Type B pancreatic cell (in vitro differentiated cells): Measurements from ENCODE around the gene NOP16. TPM values are rescaled to one million over a fixed set of nuclear protein-coding genes. Genes with fewer than 3 reads are reported as not detected.

Experiments used
- DNase-seq: peaks from one replicate; pipeline ENCODE4 v3.0.0; 2021; ENCODE audit warnings: mixed read lengths; ENCODE audit not compliant: unreplicated experiment; ENCODE audit errors: extremely low spot score
- H3K27ac Mint-ChIP-seq: 2 replicates; pipeline ENCODE4 v1.8.0; 2021; ENCODE audit warnings: mild to moderate bottlenecking, mixed read lengths
- H3K27me3 Mint-ChIP-seq: 2 replicates; pipeline ENCODE4 v1.8.0; 2021; ENCODE audit warnings: mixed read lengths
- H3K36me3 Mint-ChIP-seq: 2 replicates; pipeline ENCODE4 v1.8.0; 2021; ENCODE audit warnings: mixed read lengths
- H3K4me1 Mint-ChIP-seq: one replicate; pipeline ENCODE4 v1.8.0; 2021; ENCODE audit warnings: mixed read lengths; ENCODE audit not compliant: unreplicated experiment
- H3K4me3 Mint-ChIP-seq: 2 replicates; pipeline ENCODE4 v1.8.0; 2021; ENCODE audit warnings: mild to moderate bottlenecking, mixed read lengths
- H3K9me3 Mint-ChIP-seq: 2 replicates; pipeline ENCODE4 v1.8.0; 2021; ENCODE audit warnings: mixed read lengths
- total RNA-seq: library from RNA; stranded (reverse); gene quantifications from 2 replicates; pipeline ENCODE4 v1.2.1, GENCODE V29; 2021; ENCODE audit warnings: low replicate concordance
- TF ChIP-seq, protein P1 (sequence below): fragments of 200-600 bp; sonication (generic); conservative IDR thresholded peaks from 2 replicates; pipeline ENCODE4 v1.5.0; 2021; ENCODE audit warnings: antibody characterized with exemption, mild to moderate bottlenecking

Gene NOP16
- total RNA-seq, 1 donor from 2014 or later: 42.5 TPM

DNA sequence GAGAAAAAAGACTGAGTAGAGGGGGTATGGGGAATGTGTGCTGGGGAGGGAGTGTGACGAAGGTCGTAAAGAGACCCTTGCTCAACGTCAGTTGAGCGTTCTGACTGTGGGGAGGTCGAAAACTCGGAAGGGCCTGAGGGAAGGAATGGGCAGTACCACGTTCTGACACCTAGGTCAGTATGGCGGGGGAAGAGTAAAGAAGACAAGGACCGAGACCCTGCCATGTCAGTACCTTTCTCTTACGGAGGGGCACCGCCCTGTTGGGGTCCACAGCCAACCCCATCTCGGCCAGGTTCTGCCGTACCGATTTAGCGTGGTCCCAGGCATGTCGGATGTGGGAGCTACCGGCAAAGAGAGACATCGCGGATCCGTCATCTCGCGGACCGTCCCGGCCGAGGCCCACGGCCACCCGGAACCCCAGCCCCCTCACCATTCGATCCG, 375 bp downstream of the NOP16 start:
- peaks cover 15% of the 10 kb centered on the region for H3K36me3 Mint-ChIP-seq
- DNase-seq: no peak

DNA sequence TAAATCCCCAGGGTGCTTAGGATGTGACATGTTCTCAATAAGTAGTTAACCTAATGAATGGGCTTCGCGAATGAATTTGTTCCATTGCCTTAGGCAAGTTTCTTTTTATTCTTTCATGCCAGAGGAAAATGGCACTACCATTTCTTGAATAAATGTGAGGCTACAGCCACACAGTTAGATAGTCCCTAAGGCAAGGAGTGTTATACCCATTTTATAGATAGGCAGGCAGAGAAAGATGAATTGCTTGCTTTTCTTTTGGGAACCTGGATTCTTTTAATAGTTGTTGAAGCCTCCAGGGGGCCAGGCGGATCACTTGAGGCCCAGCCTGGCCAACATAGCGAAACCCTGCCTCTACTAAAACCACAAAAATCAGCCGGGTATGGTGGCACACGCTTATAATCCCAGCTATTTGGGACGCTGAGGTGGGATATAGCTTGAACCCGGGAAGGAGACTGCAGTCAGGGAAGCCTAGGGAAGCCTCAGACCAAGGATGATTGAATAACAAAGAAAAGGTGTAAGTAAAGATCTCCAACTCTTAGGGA, 943 bp downstream of the NOP16 start:
- H3K36me3 Mint-ChIP-seq: peaks cover 15% of the 10 kb centered on the region
- H3K27ac Mint-ChIP-seq: peak overlapping the region; percentile 100
- H3K27me3 Mint-ChIP-seq: no peaks in the 10 kb centered on the region
- H3K4me1 Mint-ChIP-seq: peaks cover 11% of the 10 kb centered on the region
- H3K4me3 Mint-ChIP-seq: peak overlapping the region; percentile 100
- TF ChIP-seq, protein P1, sequence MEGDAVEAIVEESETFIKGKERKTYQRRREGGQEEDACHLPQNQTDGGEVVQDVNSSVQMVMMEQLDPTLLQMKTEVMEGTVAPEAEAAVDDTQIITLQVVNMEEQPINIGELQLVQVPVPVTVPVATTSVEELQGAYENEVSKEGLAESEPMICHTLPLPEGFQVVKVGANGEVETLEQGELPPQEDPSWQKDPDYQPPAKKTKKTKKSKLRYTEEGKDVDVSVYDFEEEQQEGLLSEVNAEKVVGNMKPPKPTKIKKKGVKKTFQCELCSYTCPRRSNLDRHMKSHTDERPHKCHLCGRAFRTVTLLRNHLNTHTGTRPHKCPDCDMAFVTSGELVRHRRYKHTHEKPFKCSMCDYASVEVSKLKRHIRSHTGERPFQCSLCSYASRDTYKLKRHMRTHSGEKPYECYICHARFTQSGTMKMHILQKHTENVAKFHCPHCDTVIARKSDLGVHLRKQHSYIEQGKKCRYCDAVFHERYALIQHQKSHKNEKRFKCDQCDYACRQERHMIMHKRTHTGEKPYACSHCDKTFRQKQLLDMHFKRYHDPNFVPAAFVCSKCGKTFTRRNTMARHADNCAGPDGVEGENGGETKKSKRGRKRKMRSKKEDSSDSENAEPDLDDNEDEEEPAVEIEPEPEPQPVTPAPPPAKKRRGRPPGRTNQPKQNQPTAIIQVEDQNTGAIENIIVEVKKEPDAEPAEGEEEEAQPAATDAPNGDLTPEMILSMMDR: no peak
- DNase-seq: no peak
- no peaks in the 10 kb centered on the region for H3K9me3 Mint-ChIP-seq

More for the DNA sequence above, 375 bp downstream of the NOP16 start:
- no peaks in the 10 kb centered on the region for H3K9me3 Mint-ChIP-seq
- TF ChIP-seq, protein P1: no peak
- peak overlapping the region; percentile 100 for H3K27ac Mint-ChIP-seq
- H3K27me3 Mint-ChIP-seq: no peaks in the 10 kb centered on the region
- peak overlapping the region; percentile 100 for H3K4me3 Mint-ChIP-seq
- H3K4me1 Mint-ChIP-seq: peaks cover 11% of the 10 kb centered on the region

- peak overlapping the region; percentile 66 for H3K4me3 Mint-ChIP-seq
- no peaks in the 10 kb centered on the region for H3K9me3 Mint-ChIP-seq
- H3K36me3 Mint-ChIP-seq: peaks cover 11% of the 10 kb centered on the region
- H3K4me1 Mint-ChIP-seq: peaks cover 11% of the 10 kb centered on the region
- no peak for DNase-seq
- H3K27me3 Mint-ChIP-seq: no peaks in the 10 kb centered on the region
- peak overlapping the region; percentile 2 for H3K27ac Mint-ChIP-seq
- TF ChIP-seq, protein P1: no peak
Observed at GRCh38 chr5:176386491-176386890, 1.9 kb downstream of the NOP16 start.

DNA sequence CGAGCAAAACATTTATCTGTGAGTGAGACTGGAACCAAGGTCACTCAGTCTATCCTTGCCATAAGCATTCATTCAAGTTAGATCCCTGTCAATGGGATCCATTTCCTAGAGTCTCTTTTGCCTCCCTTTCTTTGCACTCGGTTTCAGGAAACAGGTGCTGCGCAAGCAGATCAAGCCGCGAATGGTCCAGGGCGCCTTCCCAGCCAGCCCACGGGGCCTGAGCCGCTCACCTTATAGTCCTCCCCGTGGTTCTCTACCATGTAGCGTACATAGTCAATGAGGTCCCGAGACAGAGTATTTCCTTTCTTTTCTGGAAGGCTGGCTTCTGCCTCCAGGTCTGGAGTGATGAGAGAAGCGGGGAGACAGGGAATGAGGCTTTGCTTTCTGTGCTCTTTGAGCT, 3.4 kb downstream of the NOP16 start:
- TF ChIP-seq, protein P1: no peak
- Mint-ChIP-seq H3K36me3 (peaks cover 11% of the 10 kb centered on the region), H3K9me3 (no peaks in the 10 kb centered on the region), H3K27me3 (no peaks in the 10 kb centered on the region), H3K4me1 (peaks cover 11% of the 10 kb centered on the region), H3K4me3 (no peak overlapping the region), H3K27ac (no peak overlapping the region)
- no peak for DNase-seq

- H3K27me3 Mint-ChIP-seq: no peaks in the 10 kb centered on the region
- H3K9me3 Mint-ChIP-seq: no peaks in the 10 kb centered on the region
- peaks cover 11% of the 10 kb centered on the region for H3K4me1 Mint-ChIP-seq
- TF ChIP-seq, protein P1: no peak
- H3K36me3 Mint-ChIP-seq: peaks cover 13% of the 10 kb centered on the region
- no peak overlapping the region for H3K4me3 Mint-ChIP-seq
- DNase-seq: no peak
- H3K27ac Mint-ChIP-seq: no peak overlapping the region
Observed at GRCh38 chr5:176384366-176384930, 4.0 kb downstream of the NOP16 start.
